ENCODE data around the gene PLEKHM1. TPM values are rescaled to one million over a fixed set of nuclear protein-coding genes. Genes with fewer than 3 reads are reported as not detected.

Gene PLEKHM1
- total and polyA plus RNA-seq, 11 donors: 11.1 to 48.0 (median 30.4) TPM

DNA sequence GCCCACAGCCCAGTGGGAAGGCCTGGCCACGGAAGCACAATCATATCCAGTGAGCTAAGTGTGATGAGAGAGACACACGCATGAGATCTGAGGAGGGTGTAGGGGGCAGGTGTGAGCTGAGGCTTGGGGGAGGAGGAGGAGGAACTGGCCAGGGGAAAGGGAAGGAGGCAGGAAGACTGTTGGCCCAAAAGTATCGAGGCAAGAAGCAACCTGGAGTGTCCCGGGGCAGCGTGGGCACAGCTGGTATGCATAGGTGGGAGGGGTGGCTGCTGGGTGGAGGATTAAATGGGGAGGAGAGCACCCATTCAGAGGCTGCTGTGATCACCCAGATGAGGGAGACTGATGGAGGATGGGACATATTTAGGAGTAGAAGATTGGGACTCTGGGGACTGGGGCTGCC, 99.2 kb downstream of the PLEKHM1 start:
- peaks cover 0 to 3% (median 0%) of the 10 kb centered on the region in 9 donors for H3K27me3 ChIP-seq
- H3K36me3 ChIP-seq: peaks cover 0 to 28% (median 13%) of the 10 kb centered on the region in 9 donors
- ATAC-seq (no peak), DNase-seq (no peak)
- 47 to 58% (median 52%) methylated on average over 5 of the region's 5 CpGs for WGBS, 4 donors
- TF ChIP-seq, protein P1, sequence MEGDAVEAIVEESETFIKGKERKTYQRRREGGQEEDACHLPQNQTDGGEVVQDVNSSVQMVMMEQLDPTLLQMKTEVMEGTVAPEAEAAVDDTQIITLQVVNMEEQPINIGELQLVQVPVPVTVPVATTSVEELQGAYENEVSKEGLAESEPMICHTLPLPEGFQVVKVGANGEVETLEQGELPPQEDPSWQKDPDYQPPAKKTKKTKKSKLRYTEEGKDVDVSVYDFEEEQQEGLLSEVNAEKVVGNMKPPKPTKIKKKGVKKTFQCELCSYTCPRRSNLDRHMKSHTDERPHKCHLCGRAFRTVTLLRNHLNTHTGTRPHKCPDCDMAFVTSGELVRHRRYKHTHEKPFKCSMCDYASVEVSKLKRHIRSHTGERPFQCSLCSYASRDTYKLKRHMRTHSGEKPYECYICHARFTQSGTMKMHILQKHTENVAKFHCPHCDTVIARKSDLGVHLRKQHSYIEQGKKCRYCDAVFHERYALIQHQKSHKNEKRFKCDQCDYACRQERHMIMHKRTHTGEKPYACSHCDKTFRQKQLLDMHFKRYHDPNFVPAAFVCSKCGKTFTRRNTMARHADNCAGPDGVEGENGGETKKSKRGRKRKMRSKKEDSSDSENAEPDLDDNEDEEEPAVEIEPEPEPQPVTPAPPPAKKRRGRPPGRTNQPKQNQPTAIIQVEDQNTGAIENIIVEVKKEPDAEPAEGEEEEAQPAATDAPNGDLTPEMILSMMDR (IDR thresholded peaks at IDR 0.05): no peak
- no peak for TF ChIP-seq POLR2A (IDR thresholded peaks at IDR 0.05)
- no peak overlapping the region for H3K4me3 ChIP-seq
- no peaks in the 10 kb centered on the region for H3K9me3 ChIP-seq
- H3K27ac ChIP-seq: no peak overlapping the region
- peaks cover 0 to 12% (median 4%) of the 10 kb centered on the region in 12 donors for H3K4me1 ChIP-seq
- intact Hi-C loops (cut with DNase I): loop anchor here in 2 of 10 donors (10.0 kb wide), 3 partner anchors 194 to 444 kb away; partner anchors contain the start of genes ACBD4 (in 1 of the 2) and PLCD3 (in 1 of the 2)

DNA sequence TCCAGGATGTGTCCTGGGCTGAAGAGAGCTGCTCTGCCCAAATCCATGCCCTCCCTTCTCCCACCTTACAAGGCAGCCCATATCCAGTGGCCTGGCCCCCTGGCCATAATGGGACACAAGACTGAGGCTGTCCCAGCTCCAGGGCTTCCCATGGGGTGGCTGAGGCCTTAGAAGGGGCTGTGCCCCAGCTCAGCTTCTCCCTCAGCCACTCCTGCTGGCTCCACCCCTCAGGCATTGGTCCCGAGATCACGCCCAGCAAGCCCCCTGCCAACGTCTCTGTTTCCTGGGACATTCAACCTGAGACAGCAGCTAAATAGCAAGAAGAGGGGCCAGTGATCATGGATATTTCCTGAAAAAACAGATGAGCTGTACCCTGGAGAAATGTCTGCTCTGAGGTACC, 101.2 kb downstream of the PLEKHM1 start:
- DNase-seq: no peak
- TF ChIP-seq POLR2A (IDR thresholded peaks at IDR 0.05): no peak
- Histone ChIP-seq H3K4me1 (peaks cover 0 to 19% (median 10%) of the 10 kb centered on the region in 12 donors), H3K4me3 (no peak overlapping the region), H3K9me3 (no peaks in the 10 kb centered on the region), H3K27me3 (peaks cover 0 to 3% (median 0%) of the 10 kb centered on the region in 9 donors), H3K36me3 (peaks cover 0 to 9% (median 1%) of the 10 kb centered on the region in 9 donors), H3K27ac (no peak overlapping the region)
- WGBS, 4 donors: 52 to 56% (median 54%) methylated on average over 3 of the region's 3 CpGs
- intact Hi-C loops (cut with DNase I): loop anchor here in 4 of 10 donors (5.0 kb wide), 3 partner anchors 72 to 252 kb away; partner anchors contain the start of genes ACBD4 (in 1 of the 4) and MAP3K14 (in 1 of the 4)
- ATAC-seq: no peak

DNA sequence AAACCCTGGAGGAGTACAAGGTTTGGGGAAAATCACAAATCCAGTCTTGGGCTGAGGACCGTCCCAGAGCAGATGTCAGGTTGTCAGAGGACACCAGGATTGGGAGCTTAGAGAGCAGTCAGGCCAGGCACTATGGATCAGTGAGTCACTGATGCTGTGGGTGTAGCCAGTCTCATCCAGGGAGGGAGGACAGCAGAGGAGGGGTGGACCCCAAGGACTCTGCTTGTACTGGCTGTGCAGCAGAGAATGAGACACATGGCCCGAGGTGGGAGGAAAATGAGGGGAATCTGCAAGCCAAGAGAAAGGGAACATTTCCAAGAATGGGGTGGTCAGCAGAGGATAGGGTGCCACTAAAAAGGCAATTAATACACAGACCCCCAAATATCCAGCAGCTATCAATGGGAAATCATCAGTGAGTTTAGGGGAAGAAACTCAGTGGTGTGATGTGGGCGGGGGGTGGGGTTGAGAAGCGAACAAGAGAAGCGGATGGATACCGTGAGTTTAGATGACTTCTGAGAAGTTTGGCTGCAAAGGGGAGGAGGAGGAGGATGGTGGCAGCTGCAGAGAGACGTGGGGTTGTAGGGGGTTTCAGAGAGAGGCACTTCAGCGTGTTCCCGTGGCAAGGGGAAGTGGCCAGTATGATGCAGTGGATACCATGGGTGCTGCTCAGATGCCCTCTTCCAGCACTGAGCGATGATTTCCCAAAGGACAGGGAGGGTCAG, 101.8 kb downstream of the PLEKHM1 start:
- intact Hi-C loops (cut with DNase I): loop anchor here in 4 of 10 donors (5.0 kb wide), 3 partner anchors 71 to 251 kb away; partner anchors contain the start of genes ACBD4 (in 1 of the 4) and MAP3K14 (in 1 of the 4)
- Histone ChIP-seq H3K27ac (no peak overlapping the region), H3K4me1 (peaks cover 0 to 23% (median 10%) of the 10 kb centered on the region in 12 donors), H3K4me3 (no peak overlapping the region), H3K9me3 (no peaks in the 10 kb centered on the region), H3K27me3 (peaks cover 0 to 3% (median 0%) of the 10 kb centered on the region in 9 donors), H3K36me3 (peaks cover 0 to 3% (median 0%) of the 10 kb centered on the region in 9 donors)
- TF ChIP-seq, protein P1 (IDR thresholded peaks at IDR 0.05): no peak
- TF ChIP-seq POLR2A (IDR thresholded peaks at IDR 0.05): no peak
- 67 to 70% (median 68%) methylated on average over 10 of the region's 10 CpGs for WGBS, 4 donors
- ATAC-seq (no peak), DNase-seq (no peak)

DNA sequence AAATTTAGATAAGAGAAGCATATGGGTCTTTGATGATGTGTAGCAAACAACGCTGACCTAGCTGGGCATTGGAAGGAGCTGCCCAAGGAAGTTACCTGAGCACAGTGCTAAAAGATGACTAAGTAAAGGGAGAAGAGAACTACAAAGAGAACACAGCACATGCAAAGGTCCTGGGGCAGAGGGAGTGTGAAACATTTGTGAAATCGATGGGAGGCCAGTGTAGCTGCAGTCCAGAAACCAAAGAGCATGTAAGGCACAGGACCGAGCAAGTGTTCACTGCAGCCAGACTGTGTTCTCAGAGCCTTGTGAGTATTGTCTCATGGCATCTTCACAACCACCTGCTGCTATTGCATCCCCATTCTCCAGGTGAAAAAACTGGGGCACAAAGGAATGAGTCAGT, 102.8 kb downstream of the PLEKHM1 start:
- no peak overlapping the region for H3K27ac ChIP-seq
- H3K27me3 ChIP-seq: peaks cover 0 to 3% (median 0%) of the 10 kb centered on the region in 9 donors
- 91 to 98% (median 95%) methylated on average over 3 of the region's 3 CpGs for WGBS, 4 donors
- H3K36me3 ChIP-seq: no peaks in the 10 kb centered on the region
- intact Hi-C loops (cut with DNase I): loop anchor here in 4 of 10 donors (2.0 to 5.0 kb wide), 4 partner anchors 70 to 250 kb away; partner anchors contain the start of genes ACBD4 (in 1 of the 4) and MAP3K14 (in 1 of the 4)
- DNase-seq (no peak), ATAC-seq (no peak)
- no peaks in the 10 kb centered on the region for H3K9me3 ChIP-seq
- TF ChIP-seq, protein P1 (IDR thresholded peaks at IDR 0.05): no peak
- TF ChIP-seq POLR2A (IDR thresholded peaks at IDR 0.05): no peak
- peaks cover 0 to 23% (median 10%) of the 10 kb centered on the region in 12 donors for H3K4me1 ChIP-seq
- no peak overlapping the region for H3K4me3 ChIP-seq

Data from heart left ventricle (tissue), 16 donors.